ENCODE measurements around the gene DNM3.

- TF ChIP-seq KDM1A (IDR thresholded peaks at IDR 0.05; ENCODE audit: borderline replicate concordance, low read length), result no peak
- no peak for TF ChIP-seq POLR2AphosphoS5 (IDR thresholded peaks at IDR 0.05; ENCODE audit: low read depth, low read length)
- TF ChIP-seq, protein P1, sequence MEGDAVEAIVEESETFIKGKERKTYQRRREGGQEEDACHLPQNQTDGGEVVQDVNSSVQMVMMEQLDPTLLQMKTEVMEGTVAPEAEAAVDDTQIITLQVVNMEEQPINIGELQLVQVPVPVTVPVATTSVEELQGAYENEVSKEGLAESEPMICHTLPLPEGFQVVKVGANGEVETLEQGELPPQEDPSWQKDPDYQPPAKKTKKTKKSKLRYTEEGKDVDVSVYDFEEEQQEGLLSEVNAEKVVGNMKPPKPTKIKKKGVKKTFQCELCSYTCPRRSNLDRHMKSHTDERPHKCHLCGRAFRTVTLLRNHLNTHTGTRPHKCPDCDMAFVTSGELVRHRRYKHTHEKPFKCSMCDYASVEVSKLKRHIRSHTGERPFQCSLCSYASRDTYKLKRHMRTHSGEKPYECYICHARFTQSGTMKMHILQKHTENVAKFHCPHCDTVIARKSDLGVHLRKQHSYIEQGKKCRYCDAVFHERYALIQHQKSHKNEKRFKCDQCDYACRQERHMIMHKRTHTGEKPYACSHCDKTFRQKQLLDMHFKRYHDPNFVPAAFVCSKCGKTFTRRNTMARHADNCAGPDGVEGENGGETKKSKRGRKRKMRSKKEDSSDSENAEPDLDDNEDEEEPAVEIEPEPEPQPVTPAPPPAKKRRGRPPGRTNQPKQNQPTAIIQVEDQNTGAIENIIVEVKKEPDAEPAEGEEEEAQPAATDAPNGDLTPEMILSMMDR (IDR thresholded peaks at IDR 0.05; ENCODE audit: control extremely low read depth in 1 of 3, insufficient read depth in 1 of 3, low read depth in 1 of 3, low read length in 3 of 3), result no peak
- TF ChIP-seq, protein P2, sequence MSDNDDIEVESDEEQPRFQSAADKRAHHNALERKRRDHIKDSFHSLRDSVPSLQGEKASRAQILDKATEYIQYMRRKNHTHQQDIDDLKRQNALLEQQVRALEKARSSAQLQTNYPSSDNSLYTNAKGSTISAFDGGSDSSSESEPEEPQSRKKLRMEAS (IDR thresholded peaks at IDR 0.05), result no peak
- TF ChIP-seq ATF2 (IDR thresholded peaks at IDR 0.05; ENCODE audit: low read length), result no peak
- TF ChIP-seq POLR2A (IDR thresholded peaks at IDR 0.05; ENCODE audit: control extremely low read depth in 1 of 2, low read depth in 2 of 2, low read length in 2 of 2), result no peak
- no peak for TF ChIP-seq EZH2 (IDR thresholded peaks at IDR 0.05; ENCODE audit: low read depth, low read length, severe bottlenecking)
- TF ChIP-seq RAD21 (IDR thresholded peaks at IDR 0.05 in 1 of 2, conservative IDR thresholded peaks at IDR 0.05 in 1 of 2; ENCODE audit: low read depth in 2 of 2, low read length in 2 of 2), result no peak
- no peak for TF ChIP-seq CBX5 (IDR thresholded peaks at IDR 0.05; ENCODE audit: low read depth, low read length)
- TF ChIP-seq EP300 (IDR thresholded peaks at IDR 0.05; ENCODE audit: borderline replicate concordance in 1 of 2, low read depth in 2 of 2, low read length in 2 of 2), result no peak
- TF ChIP-seq GABPA (IDR thresholded peaks at IDR 0.05; ENCODE audit: borderline replicate concordance, insufficient read depth, low read length), result no peak
- TF ChIP-seq TCF12 (IDR thresholded peaks at IDR 0.05; ENCODE audit: low read depth, low read length), result no peak
- no peak for TF ChIP-seq MAFK (IDR thresholded peaks at IDR 0.05; ENCODE audit: low read depth, low read length)
- TF ChIP-seq RNF2 (IDR thresholded peaks at IDR 0.05; ENCODE audit: borderline replicate concordance, low read depth, low read length, missing control alignments, poor library complexity, severe bottlenecking), result no peak
These were observed 614.2 kb downstream of the DNM3 start for GRCh38 chr1:172455451-172455850.

All from H1 (cell line).